Ramos (cell line): ENCODE results near the gene DBH.

Experiments used
- in situ Hi-C: fragments of 300-500 bp; cut with MboI; formaldehyde crosslinking; loops from one replicate; pipeline ENCODE4 v1.14.3; 2022; ENCODE audit warnings: low sequenced_read_pairs; ENCODE audit not compliant: unreplicated experiment

DBH gene

GRCh38 chr9:133603135-133603927, 32.8 kb upstream of the DBH start:
- in situ Hi-C loops, result no loop called here

DNA sequence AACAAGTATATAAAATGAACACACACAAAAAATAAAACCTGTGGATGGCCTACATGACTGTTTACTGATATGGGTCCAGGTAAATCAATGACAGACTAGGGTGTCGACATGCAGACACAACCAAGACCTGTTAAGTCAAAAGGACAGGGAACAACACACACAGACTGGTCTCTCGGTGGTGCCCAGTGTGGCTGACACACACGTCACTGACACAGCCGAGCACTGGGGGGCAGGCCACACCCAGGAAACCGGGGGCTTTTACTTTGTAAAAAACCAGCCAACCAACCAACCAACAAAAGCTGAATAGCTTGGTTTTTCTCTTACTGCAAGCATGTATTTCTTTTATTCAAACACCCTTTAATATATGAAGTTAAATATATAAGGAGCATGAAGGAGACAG, 31.9 kb upstream of the DBH start:
- in situ Hi-C loops, result no loop called here

DNA sequence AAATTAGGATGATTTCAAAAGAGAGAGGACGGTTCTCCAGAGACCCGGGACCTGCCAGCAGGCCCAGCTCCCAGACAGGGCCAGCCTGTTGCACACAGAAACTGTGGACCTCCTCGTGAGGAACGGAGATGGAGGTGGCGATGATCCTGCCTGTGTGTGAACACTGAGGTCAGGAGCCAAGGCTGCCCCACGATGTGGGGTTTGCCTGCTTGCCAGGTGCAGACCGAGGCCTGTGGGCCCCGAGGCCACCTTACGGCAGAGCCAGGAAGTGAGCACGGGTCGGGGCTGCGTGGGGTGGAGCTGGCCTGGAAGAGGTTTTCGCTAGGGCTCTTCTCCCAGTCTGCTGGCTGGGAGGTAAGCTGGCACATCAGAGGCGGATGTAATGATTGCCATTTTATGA, 31.3 kb upstream of the DBH start:
- in situ Hi-C loops, result no loop called here

DNA sequence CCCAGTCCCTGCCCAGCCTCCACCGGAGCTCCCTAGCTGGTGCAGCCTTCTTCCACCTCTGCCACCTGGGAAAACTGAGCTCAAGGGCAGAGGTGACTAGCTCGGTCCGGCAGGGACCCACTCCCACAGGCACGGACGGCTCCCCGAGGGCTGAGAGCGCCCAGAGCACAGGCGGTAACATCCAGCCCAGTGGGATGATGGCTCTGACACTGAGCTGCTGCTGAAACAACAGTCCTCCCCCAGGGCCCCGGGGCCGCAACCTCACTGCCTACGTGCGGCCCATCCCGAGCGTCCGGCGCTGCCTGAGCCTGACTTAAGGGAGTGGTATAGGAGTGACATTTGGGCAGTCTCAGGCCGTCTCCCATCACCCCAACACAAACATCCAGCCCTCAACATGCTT, 30.7 kb upstream of the DBH start:
- in situ Hi-C loops, result no loop called here

- in situ Hi-C loops, result no loop called here
Observed at GRCh38 chr9:133605856-133606707, 30.1 kb upstream of the DBH start.

DNA sequence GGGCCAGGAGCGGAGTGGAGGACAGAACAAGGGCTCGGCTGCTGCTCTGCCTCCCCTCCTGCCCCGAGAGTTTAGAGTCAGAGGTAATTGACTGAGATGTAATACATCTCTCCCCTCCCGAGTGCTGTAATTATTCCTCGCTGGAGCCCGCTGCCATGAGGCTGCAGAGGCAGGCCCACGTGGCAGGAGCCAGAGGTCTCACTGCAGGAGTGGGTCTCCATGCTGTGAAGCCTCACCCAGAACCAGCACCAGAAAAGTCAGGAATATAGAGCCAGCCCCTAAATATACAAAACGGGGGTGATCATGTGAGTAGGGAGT, 29.5 kb upstream of the DBH start:
- in situ Hi-C loops, result no loop called here

GRCh38 chr9:133607381-133607780, 28.8 kb upstream of the DBH start:
- in situ Hi-C loops, result no loop called here

- in situ Hi-C loops, result no loop called here
Observed at GRCh38 chr9:133607976-133608375, 28.2 kb upstream of the DBH start.

DNA sequence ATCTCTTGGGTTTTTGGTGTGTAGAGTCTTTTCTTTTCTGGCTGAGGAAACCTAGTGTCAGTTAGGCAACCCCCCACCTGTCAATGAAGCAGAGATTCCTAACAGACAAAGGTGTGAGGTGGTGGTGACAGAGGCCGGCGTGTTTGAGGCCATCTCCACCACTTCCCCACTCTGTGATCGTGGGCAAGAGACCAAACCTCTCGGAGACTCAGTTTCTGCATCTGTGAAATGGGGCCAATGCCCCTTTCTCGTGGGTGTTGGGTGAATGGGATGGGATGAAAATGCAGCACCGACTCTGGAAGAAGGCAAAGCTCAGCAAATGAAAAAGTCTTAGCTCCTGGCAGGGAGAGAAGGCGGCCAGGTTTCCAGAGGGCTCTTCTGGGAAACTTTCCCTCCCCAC, 27.8 kb upstream of the DBH start:
- in situ Hi-C loops, result no loop called here

- in situ Hi-C loops, result no loop called here
Observed at GRCh38 chr9:133608889-133609288, 27.3 kb upstream of the DBH start.

DNA sequence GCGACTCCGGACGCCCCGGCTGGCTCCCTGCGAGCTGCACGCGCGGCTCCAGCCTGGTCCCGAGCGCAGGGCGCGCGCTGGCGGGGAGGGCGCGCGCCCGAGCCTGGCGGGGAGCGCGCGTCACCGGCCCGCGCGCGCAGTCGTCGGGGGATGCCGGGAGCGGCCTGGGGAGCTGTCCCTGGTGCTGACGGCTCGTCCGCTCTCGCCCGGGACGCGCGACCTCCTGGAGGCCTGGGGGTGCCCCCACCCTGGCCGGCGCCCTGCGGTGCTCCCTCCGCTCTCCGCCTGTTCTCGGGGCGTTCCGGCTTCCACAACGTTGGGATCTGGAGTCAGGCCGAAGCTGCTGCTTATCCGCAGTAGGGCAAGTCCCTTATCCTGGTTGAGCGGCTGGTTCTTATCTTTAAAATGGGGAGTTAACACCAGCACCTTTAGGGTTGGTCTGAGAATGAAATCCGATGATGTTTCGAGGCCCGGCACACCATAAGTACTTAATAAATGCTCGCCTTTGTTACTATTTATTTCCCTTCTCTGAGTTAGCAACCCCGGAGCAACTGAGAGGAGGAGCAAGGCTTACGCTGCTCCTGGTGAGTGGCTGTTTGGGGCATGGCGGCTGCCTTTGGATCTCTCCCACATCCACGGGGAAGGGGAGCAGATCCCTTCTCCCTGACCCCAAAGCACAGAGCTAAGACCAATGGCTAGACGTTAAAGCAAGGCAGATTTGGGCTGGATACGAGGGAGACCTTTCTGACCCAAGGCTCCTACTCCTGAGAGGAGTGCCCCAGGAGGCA, 26.7 kb upstream of the DBH start, which contains the start of gene FAM163B:
TSS of gene FAM163B (minus strand) at position 79 of the 788 bp plus-strand sequence. CDS start 29,166 bp downstream, outside the sequence.
- in situ Hi-C loops, result no loop called here

DNA sequence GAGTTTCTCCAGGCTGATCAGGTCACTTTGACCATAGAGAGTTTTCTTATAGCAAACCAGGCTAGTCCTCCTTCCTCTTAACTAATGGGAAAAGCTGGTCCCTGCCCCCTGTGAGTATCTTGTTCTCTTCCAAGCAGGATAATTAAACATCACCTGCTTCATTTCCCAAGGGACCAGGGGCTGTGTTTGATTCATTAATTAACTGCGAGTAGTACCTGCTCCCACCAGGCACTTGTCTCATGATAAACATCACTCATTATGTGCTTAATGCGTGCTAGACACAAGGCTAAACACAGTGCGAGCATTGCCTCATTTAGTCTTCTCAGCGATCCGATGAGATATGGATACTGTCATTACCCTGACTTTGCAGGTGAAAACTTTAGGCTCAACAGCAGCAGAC, 25.3 kb upstream of the DBH start:
- in situ Hi-C loops, result no loop called here

- in situ Hi-C loops, result no loop called here
Observed at GRCh38 chr9:133612051-133612450, 24.1 kb upstream of the DBH start.

DNA sequence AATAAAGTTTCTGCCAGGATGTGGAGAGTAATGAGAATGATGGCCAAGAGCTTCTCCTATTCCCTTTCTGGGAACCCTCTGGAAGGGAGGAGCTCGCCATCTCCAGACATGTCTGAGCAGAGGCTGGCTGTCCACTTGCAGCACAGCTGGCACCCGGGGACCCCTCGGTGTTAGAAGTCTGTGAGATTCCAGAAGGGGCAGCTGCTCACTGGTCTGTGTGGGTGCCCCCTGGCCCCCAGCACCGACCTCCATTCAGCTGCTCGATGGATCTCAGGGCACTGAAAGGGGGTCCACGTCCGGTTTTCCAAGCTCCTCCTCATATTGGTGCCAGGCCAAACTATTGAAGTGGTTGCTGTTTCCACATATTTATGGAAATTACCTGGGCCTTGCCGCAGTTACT, 23.3 kb upstream of the DBH start:
- in situ Hi-C loops, result no loop called here

DNA sequence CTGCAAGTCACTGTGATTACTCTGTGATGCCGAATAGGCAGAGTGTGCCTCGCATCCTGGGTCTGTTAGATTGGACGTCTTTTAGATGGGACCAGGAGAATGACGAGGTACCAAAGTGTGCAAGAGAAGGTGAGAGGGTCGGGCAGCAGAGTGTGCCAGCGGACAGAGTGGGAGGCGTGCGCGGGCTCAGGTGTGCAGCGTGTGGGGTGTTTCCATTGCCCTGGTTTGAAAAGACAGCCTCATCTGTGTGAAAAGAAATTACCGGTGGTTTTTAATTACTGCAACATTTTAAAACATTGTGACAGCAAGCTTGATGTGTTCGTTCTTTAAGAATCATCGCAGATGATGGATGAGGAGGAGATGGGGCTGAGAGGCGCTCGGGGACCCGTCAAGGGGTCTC, 22.7 kb upstream of the DBH start:
- in situ Hi-C loops, result no loop called here

GRCh38 chr9:133614056-133614455, 22.1 kb upstream of the DBH start:
- in situ Hi-C loops, result no loop called here

GRCh38 chr9:133614678-133615077, 21.5 kb upstream of the DBH start:
- in situ Hi-C loops, result no loop called here

GRCh38 chr9:133615186-133615585, 21.0 kb upstream of the DBH start:
- in situ Hi-C loops, result no loop called here

DNA sequence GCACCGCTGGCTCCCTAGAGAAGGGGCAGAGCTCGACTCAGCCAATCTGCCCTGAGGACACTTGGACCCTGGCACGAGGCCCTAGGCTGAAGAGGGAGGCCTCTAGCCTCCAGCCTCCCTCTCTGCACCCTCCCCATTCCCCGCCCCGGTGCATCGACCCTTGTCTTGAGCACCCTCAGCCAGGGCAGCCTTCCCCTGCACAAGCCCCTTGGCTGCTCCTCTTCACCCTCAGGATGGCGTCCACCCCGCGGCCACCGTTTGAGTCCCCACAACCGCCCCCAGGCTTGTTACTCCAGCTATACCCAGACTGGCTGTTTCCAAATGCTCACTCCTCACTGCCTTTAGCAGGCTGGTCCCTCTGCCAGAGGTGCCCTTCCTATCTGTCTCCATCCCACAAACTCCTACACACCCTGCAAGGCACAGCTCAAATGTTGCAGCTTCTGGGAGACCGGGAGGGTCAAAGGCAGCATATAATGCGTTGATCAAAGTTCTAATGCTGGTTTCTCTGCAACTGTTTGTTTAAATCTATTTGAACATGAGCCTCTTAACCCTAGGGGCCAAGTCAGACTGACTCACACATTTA, 20.5 kb upstream of the DBH start:
- in situ Hi-C loops, result no loop called here

GRCh38 chr9:133616643-133617405, 19.3 kb upstream of the DBH start:
- in situ Hi-C loops, result no loop called here
